MV-4-11 (cell line): ENCODE data around the gene SNAPC2.

ENCODE experiments used
- DNase-seq: peaks from one replicate; lab custom pipeline; 2025; lab: John Stamatoyannopoulos, UW

The SNAPC2 gene

GRCh38 chr19:7909471-7910067 is 10.6 kb upstream of the SNAPC2 start:
- no peak for DNase-seq

DNA sequence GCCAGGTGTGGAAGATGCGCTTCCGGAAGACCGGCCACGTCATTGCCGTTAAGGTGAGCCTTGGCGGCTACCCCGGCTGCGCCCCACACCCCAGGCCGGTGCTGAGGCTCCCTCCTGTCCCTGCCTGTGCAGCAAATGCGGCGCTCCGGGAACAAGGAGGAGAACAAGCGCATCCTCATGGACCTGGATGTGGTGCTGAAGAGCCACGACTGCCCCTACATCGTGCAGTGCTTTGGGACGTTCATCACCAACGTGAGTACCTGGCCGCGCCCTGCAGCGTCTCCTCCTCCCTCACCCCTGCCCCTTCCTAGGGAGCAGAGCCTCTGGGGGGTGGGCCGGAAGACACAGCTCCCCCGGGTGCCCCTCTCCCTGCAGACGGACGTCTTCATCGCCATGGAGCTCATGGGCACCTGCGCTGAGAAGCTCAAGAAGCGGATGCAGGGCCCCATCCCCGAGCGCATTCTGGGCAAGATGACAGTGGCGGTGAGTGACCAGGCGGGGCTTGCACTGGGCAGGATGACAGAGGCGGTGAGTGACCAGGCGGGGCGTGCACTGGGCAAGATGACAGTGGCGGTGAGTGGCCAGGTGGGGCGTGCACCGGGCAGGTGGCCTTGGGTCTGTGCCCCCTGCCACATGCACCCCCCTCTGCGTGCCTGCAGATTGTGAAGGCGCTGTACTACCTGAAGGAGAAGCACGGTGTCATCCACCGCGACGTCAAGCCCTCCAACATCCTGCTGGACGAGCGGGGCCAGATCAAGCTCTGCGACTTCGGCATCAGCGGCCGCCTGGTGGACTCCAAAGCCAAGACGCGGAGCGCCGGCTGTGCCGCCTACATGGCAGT is 9.6 kb upstream of the SNAPC2 start:
- no peak for DNase-seq

DNA sequence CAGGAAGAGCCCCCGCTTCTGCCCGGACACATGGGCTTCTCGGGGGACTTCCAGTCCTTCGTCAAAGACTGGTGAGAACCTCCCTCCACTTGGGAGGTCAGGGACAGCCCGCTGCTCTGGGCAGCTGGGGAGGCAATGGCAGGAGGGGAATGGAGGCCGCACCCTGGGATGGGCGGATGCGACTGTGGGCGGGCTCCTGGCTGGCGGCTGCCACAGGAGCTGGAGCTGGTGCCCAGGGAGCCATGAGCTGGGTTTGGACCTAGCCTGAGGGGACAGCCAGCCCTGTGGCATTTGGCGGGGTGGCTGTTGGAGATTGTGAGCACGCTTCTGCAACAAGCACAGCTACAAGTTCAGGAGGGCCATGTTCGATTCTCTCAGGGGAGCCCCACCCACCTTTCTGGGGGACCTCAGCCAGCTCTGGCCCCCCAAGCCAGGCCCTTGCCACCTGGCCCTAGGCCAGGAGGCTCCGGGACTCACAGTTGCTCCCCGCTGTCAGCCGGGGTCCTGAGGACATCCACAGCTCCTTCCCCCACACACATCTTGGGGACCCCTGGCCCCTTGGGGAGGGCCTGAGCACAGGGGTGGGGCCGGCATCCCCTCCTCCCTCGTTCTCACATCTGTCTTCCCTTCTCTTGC is 8.5 kb upstream of the SNAPC2 start:
- DNase-seq: no peak

DNA sequence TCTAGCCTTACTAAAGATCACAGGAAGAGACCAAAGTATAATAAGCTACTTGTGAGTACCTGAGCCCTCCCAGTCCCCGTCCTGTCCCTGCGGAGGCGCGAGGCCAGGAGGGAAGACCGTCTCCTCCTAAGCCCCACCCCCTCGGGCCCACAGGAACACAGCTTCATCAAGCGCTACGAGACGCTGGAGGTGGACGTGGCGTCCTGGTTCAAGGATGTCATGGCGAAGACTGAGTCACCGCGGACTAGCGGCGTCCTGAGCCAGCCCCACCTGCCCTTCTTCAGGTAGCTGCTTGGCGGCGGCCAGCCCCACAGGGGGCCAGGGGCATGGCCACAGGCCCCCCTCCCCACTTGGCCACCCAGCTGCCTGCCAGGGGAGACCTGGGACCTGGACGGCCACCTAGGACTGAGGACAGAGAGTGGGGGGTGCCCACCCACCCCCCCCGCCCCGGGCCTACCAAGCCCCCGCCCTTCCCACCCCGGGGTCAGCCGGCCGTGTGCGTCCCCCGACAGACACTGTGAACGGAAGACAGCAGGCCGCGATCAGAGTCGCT is 7.9 kb upstream of the SNAPC2 start:
- DNase-seq: no peak

DNA sequence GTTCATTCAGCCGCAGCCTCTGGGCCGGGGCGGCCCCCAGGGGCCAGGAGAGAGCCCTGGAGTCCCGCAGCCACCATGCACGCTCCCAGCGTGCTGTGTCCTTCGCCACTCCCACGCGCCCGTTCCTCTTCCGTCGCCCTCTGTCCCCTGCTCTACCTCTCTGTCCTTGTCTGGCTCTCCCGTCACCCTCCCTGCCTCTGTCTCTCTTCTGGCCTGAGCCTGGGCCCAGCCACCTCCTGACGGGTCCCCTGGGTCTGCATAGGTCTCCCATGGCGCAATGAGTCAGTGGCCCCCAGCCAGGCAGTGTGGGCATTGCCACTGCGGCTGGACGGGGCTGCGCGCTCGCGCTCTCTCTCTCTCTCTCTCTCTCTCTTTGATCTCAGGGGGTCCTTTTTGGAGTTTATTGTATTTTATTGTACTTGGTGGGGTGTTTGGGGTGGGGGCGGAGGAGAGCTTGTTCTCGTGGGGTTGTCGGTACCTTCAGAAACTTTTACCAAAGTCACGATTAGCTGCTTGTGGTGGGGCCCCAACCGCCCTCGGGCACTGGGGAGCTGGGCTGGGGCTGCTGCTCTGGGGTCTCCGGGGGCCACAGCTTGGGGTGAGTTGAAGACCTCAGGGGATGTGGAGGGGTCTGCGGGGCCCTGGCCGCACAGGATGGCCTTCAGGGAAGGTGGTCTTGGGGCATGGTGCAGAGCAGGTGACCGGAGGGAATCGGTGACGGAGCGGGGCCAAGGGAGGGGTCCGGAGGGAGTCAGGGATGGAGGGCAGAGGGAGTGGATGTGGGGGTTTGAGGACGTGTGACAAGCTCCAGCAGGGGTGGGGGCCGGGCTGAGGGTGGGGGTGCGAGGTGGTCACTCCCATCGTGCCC is 7.2 kb upstream of the SNAPC2 start:
- no peak for DNase-seq

DNA sequence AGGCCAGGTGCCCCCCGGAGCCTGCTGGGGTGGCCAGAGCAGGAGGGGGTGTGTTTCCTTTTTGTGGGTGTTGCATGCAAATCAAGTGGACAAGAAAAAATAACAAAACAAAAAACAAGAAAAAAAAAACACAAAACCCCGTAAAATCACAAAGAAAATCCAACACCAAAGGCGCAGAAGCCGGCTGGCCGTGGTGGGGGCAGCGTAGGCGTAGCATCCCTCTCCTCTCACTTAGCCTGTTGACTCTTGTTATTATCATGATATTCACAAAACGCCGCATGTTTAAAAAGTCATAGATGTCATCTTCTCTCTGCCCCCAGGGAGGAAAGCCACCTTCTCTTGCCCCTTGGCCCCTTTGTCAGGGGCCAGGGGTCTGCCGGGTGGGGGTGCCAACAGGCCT is 6.5 kb upstream of the SNAPC2 start:
- no peak for DNase-seq

GRCh38 chr19:7914099-7914498 is 6.0 kb upstream of the SNAPC2 start:
- no peak for DNase-seq

- DNase-seq: no peak
These were observed 5.5 kb upstream of the SNAPC2 start, which contains the start of gene TGFBR3L for GRCh38 chr19:7914598-7915045. Gene TGFBR3L (plus strand): TSS chr19:7914830.

GRCh38 chr19:7915250-7916102 is 4.7 kb upstream of the SNAPC2 start:
- DNase-seq: no peak

DNA sequence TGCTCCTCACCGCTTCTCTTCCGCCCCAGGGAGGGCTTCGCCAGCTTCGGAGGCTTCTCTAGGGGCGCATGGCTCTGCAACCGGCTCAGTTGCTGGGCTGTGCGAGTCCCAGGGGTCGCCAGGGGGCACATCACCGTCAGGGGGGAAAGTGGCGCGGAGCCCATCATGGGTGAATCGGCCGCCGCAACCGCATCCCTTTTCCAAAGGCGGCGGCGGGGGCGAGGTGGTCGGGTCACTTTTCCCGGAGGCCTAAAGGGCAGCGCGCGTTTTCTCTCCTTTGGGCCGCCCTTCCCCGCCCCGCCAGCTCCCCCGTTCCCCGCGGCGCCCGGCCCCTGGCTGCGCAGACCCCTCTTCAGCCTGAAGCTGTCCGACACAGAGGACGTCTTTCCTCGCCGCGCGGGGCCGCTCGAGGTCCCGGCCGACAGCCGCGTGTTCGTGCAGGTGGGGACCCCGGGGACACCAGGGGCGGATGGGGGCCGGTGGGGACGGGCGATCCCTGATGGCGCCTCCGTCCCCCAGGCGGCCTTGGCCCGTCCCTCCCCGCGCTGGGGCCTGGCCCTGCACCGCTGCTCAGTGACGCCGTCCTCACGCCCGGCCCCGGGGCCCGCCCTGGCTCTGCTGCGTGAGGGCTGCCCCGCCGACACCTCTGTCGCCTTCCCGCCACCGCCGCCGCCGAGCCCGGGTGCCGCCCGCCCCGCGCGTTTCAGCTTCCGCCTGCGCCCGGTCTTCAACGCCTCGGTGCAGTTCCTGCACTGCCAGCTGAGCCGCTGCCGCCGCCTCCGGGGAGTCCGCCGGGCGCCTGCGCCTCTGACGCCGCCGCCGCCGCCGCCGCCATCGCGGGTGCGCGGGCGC is 3.8 kb upstream of the SNAPC2 start:
- peak; percentile 47 for DNase-seq

GRCh38 chr19:7916955-7917266 is 3.2 kb upstream of the SNAPC2 start:
- DNase-seq: no peak

DNA sequence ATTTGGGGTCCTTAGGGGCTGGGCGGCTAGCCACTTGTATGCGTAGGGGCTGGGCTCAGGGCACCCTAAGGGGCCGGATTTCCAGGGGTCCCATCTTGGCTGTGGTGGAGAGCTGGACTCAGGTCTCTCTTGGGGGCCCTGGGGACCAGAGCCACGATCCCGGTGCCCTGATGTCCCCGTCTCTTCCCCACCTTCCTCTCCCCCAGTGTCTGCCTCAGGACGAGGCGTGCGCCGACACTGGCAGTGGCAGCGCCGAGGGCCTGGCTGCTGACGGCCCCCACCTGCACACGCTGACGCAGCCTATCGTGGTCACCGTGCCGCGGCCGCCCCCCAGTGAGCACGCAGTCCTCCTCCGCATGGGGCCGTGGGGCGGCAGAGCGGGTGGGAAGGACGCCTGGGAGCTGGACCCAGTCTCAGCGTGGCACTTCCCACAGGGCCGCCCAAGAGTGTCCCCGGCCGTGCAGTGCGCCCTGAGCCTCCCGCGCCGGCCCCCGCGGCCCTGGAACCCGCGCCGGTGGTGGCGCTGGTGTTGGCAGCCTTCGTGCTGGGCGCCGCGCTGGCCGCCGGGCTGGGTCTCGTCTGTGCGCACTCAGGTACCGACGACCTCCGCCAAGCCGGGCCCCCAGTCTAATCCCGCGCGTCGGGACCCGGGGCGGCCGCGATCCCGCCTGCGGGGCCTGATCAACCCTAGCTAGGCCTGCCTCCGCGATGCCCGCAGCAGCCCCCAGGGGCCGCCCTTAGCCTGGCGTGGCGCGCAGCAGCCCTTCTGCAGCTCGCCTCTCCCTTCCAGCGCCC is 2.7 kb upstream of the SNAPC2 start:
- DNase-seq: peak; percentile 59

DNA sequence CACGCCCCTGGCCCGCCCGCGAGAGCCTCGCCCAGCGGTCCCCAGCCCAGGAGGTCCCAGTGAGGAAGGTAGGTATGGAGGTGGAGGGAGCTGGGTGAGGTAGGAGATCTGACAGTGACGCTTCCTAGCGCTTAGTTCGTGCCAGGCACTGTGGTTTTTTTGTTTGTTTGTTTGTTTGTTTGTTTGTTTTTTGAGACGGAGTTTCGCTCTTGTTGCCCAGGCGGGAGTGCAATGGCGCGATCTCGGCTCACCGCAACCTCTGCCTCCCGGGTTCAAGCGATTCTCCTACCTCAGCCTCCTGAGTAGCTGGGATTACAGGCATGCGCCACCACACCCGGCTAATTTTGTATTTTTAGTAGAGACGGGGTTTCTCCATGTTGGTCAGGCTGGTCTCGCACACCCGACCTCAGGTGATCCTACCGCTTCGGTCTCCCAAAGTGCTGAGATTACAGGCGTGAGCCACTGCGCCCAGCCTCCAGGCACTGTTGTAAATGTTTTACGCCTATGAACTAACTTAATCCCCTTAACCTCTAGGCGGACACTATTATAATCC is 2.0 kb upstream of the SNAPC2 start:
- DNase-seq: peak; percentile 44

DNA sequence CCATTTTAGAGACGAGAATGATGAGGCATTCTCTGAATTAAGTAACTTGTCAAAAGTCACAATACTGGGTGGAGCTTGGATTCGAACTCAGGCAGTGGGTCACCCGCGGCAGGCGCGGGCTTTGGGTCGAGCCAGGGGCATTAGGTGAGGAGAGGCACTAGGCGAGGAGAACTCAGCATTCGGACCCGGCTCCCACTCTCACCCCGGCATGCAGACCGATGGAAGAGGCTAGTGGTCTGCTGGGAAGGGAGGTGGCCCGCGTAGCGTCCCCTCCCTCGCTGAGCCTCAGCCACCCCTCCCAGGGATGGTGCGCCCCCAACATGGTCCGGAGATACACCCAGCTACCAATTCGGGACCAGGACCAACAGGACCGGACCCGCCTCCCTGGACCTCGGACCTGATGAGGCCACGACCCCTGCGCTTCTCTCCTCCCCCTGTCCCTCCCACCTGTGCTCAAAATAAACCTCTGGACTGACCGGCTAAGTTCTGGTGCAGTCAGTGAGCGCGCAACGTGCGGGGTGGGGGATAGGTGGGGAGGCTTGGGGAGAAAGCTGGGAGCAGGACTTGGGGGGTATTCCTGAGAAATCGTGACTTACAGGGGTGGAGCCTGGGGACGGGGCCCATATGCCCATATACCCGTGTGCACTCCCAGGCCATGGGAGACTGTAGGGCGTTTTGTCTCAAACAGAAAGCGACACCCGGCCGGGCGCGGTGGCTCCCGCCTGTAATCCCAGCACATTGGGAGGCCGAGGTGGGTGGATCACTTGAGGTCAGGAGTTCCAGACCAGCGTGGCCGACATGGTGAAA is 1.3 kb upstream of the SNAPC2 start:
- no peak for DNase-seq

DNA sequence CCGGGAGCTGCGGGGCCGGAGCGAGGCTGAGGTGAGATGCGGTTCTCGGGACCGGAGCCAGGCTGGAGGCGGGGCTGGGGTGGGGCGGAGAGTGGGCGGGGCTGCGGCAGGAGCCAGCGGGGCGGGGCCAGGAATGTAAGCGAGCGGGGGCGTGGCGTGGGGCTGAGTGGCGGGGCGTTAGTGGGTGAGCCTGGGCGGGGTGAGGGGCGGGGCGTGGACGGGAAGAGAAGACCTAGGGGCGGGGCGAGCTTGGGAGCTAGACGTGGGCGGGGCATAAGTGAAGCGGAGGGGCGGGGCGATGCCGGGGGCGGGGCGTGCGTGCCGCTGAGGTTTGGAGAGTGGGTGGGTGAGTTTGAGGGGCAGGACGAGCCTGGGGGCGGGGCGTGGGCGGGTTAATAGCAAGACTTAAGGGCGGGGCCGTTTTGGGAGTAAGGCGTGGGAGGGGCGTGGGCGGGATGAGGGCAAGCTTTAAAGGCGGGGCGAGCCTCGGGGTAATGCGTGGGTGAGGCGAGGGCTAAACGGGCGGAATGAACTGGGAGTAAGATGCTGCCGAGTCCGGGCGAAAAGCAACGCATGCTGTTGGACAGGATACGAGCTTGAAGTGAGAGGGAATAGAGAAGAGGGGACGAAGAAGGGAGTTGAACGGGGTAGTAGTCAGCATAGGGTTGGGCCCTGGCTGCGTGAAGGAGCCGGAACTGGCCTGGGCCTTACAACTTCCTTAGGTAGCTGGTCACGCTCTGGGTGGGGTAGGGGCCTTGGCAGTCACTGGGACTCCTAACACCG is 572 bp downstream of the SNAPC2 start:
- DNase-seq: peak; percentile 95

GRCh38 chr19:7921302-7921966 is 1.3 kb downstream of the SNAPC2 start:
- DNase-seq: no peak
